K562 (cell line): ENCODE measurements around the gene SRGAP3. TPM values are rescaled to one million over a fixed set of nuclear protein-coding genes. Genes with fewer than 3 reads are reported as not detected.

Experiments
- ATAC-seq: fragments of 200-7000 bp; cut with Tn5 transposase; 3 replicates; pipeline ENCODE4 v1.9.1; 2020; ENCODE audit warnings: moderate library complexity
- BruUV-seq: library from RNA; stranded (reverse); fragments of 400-500 nt; replicated peaks from 2 replicates; lab custom pipeline; 2021; lab: Mats Ljungman, UMichigan
- CTCF ChIA-PET: fragments of 300-600 bp; formaldehyde crosslinking; extraction: SDS; loops from one replicate; lab custom pipeline; 2021; ENCODE audit warnings: low intra/inter-chr PET ratio; lab: Yijun Ruan, JAX
- POLR2A ChIA-PET: fragments of 300-600, 350-650 bp; sonication (Branson Sonifier 250); formaldehyde crosslinking; extraction: SDS; loops from one replicate; lab custom pipeline; 2021; ENCODE audit warnings: antibody characterized with exemption, inconsistent platforms; lab: Yijun Ruan, JAX
- DNase-seq, 4 experiments: peaks; one replicate each; pipeline versions ENCODE4 v3.0.0 to v3.0.0-alpha.2; 2011 to 2018; ENCODE audit warnings: low spot score in 3 of 4, mixed read lengths in 3 of 4; ENCODE audit errors: extremely low read depth in 1 of 4
- FAIRE-seq: peaks from 2 replicates; lab custom pipeline; 2011; peaks lifted over from hg19 to GRCh38; lab: Jason Lieb, UNC
- H2AFZ ChIP-seq: 2 replicates; pipeline ENCODE4 v1.6.0; 2011; ENCODE audit warnings: low read depth, low read length, control low read depth, inconsistent platforms
- H3K27ac ChIP-seq: fragments of 200-600 bp; 3 replicates; pipeline ENCODE4 v1.8.0; 2011; ENCODE audit warnings: low read depth, mild to moderate bottlenecking, control low read depth, inconsistent platforms, low read length, moderate library complexity, mixed read lengths; ENCODE audit errors: extremely low read depth
- H3K27me3 ChIP-seq, 2 experiments: fragments of 300-600 bp in 1 of 2; 2 replicates in 1 of 2; 3 replicates in 1 of 2; pipeline versions ENCODE4 v1.6.0 to v1.8.0; 2011; ENCODE audit warnings: inconsistent platforms in 2 of 2, low read length in 2 of 2, mild to moderate bottlenecking in 1 of 2, mixed read lengths in 1 of 2, moderate library complexity in 1 of 2; ENCODE audit not compliant: control insufficient read depth in 2 of 2, insufficient read depth in 2 of 2
- H3K36me3 ChIP-seq: fragments of 300-600 bp; 3 replicates; pipeline ENCODE4 v1.8.0; 2011; ENCODE audit warnings: mild to moderate bottlenecking, low read length, inconsistent platforms; ENCODE audit not compliant: control insufficient read depth, insufficient read depth
- H3K4me1 ChIP-seq, 2 experiments: fragments of 200-600 bp in 1 of 2; replicated peaks in 1 of 2; 2 replicates in 1 of 2; 3 replicates in 1 of 2; pipeline versions ENCODE4 v1.5.1 to v1.8.0; 2011; ENCODE audit warnings: inconsistent platforms in 2 of 2, low read length in 2 of 2, mild to moderate bottlenecking in 1 of 2, mixed read lengths in 1 of 2, moderate library complexity in 1 of 2; ENCODE audit not compliant: control insufficient read depth in 2 of 2, insufficient read depth in 2 of 2
- H3K4me2 ChIP-seq: 2 replicates; pipeline ENCODE4 v1.6.1; 2011; ENCODE audit warnings: low read length, control low read depth, inconsistent platforms, mixed read lengths; ENCODE audit not compliant: insufficient read depth
- H3K4me3 ChIP-seq: fragments of 200-600 bp; sonication (generic), shearing (Covaris generic); 2 replicates; pipeline ENCODE4 v1.5.1; 2016; ENCODE audit warnings: control low read depth, inconsistent platforms
- H3K79me2 ChIP-seq: fragments of 200-600 bp; 3 replicates; pipeline ENCODE4 v1.8.0; 2011; ENCODE audit warnings: low read length, inconsistent platforms; ENCODE audit not compliant: control insufficient read depth, insufficient read depth
- H3K9ac ChIP-seq, 2 experiments: 2 replicates each; pipeline versions ENCODE4 v1.6.0 to v1.6.1; 2011; ENCODE audit warnings: low read depth in 2 of 2, low read length in 2 of 2, control low read depth in 1 of 2, inconsistent platforms in 1 of 2, mild to moderate bottlenecking in 1 of 2, mixed read lengths in 1 of 2; ENCODE audit not compliant: insufficient read depth in 1 of 2
- H3K9me1 ChIP-seq: one replicate; pipeline ENCODE4 v1.6.0; 2011; ENCODE audit warnings: inconsistent platforms, mild to moderate bottlenecking, low read length, moderate library complexity; ENCODE audit not compliant: control insufficient read depth, insufficient read depth
- H3K9me3 ChIP-seq: replicated peaks from 2 replicates; pipeline ENCODE4 v1.5.1; 2011; ENCODE audit warnings: low read depth, low read length, inconsistent platforms; ENCODE audit not compliant: control insufficient read depth, insufficient read depth
- H4K20me1 ChIP-seq: replicated peaks from 2 replicates; pipeline ENCODE4 v1.6.1; 2011; ENCODE audit warnings: low read length, inconsistent platforms, mixed read lengths; ENCODE audit not compliant: control insufficient read depth, insufficient read depth
- ATF1 ChIP-seq, 2 experiments: fragments of 450-650 bp in 1 of 2; IDR thresholded peaks; 2 replicates each; pipeline ENCODE4 v1.6.1; 2016; ENCODE audit warnings: missing compliant biosample characterization in 1 of 2, missing genetic modification characterization in 1 of 2
- EP400 ChIP-seq: fragments of 450-650 bp; IDR thresholded peaks from 2 replicates; pipeline ENCODE4 v1.6.1; 2017; ENCODE audit warnings: antibody characterized with exemption, mild to moderate bottlenecking, moderate library complexity
- FOS ChIP-seq: IDR thresholded peaks from 3 replicates; pipeline ENCODE4 v1.6.1; 2011; ENCODE audit not compliant: insufficient read length; ENCODE audit errors: extremely low read depth
- HCFC1 ChIP-seq: IDR thresholded peaks from 2 replicates; pipeline ENCODE4 v1.6.1; 2012; ENCODE audit warnings: low read depth, low read length, improper control_type of control experiment
- SMARCC2 ChIP-seq: fragments of 450-650 bp; IDR thresholded peaks from 2 replicates; pipeline ENCODE4 v1.6.1; 2017; ENCODE audit warnings: antibody characterized with exemption, moderate library complexity, mild to moderate bottlenecking, low read depth
- ZNF764 ChIP-seq: fragments of 250-450 bp; sonication (Bioruptor Pico); IDR thresholded peaks from 2 replicates; pipeline ENCODE4 v1.4.0; 2020; ENCODE audit warnings: low read depth, mild to moderate bottlenecking, moderate library complexity
- WGBS: fragments of 100-300 bp; shearing (Covaris generic); methylation state at CpG from one replicate; pipeline ENCODE4 v1.1.6; 2016; ENCODE audit warnings: low coverage, mixed read lengths; ENCODE audit not compliant: insufficient coverage; ENCODE audit errors: missing lambda C conversion rate; 5-methylcytosine and 5-hydroxymethylcytosine counted together
- in situ Hi-C: fragments of 300-500 bp; cut with MboI; formaldehyde crosslinking; loops from 4 replicates; pipeline ENCODE4 v1.15.0; 2018; ENCODE audit warnings: inconsistent platforms, mixed read lengths
- intact Hi-C: fragments of 100-400 bp; cut with micrococcal nuclease; formaldehyde crosslinking; loops from 2 replicates; pipeline ENCODE4 v1.14.2; 2022
- polyA plus RNA-seq, 8 experiments: library from polyadenylated mRNA; depleted of rRNA in 4 of 8; stranded (reverse) in 5 of 8; unstranded in 3 of 8; fragments of >200 nt; fragmentation: Nextera tagmentation in 2 of 8; fragmentation: Illumina TruSeq in 1 of 8; extraction: Ambion mirVana in 2 of 8; extraction: Trizol in 1 of 8; gene quantifications; 2 replicates each; pipeline versions ENCODE4 v1.2.1 to v1.2.3, GENCODE V29; 2011 to 2014; ENCODE audit warnings: inconsistent platforms in 1 of 8, missing spikeins in 1 of 8
- total RNA-seq, 7 experiments: library from RNA; depleted of rRNA in 6 of 7; stranded (reverse); fragments of >200 nt in 6 of 7; fragmentation: Illumina TruSeq in 2 of 7; extraction: Trizol in 2 of 7; gene quantifications; 2 replicates each; pipeline versions ENCODE4 v1.2.1 to v1.2.3, GENCODE V29; 2011 to 2021; ENCODE audit warnings: low replicate concordance in 1 of 7
- TF ChIP-seq, protein P1 (sequence below): fragments of 150-350 bp; IDR thresholded peaks from 2 replicates; pipeline ENCODE4 v1.6.1; 2014; ENCODE audit warnings: low read depth, mild to moderate bottlenecking, low read length, borderline replicate concordance

SRGAP3 gene
- total and polyA plus RNA-seq, 9 of the 15 experiments (the other 6 are each of a cell fraction or from before 2014, with no cell fraction given), result 0.11 to 0.85 (median 0.35) TPM; not detected in 2

DNA sequence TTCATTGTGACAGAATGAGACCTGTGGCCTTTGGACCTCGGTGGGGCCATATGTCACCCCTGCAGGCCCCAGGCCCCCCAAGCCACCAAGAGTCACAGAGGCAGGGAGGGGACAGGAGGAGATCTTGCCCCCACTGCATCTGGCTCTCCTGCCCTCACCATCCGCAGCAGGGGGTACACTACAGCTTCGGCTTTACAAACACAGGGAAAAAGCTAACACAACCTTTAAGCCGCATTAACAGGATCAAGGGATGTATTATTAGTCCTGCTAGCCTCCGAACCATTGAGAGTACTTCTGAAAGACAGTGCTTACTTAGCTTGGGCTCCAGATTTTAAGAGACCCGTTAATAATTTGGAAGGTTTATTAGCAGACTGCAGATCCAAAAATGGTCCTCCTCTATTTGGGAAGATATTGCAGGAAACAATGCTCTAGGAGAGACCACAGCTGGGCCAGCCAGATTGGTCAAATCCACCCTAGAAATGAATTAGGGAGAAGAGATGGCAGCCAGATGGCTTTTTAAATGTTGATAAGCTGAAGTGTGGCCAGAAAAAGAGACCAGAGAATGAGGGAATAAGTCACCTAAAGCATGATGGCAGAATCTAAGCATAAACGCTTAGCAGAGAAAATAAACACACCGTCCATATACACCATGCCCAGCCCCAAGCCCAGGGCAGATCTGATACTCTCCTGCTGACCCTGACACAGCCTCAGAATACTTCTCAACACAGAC is 31.5 kb downstream of the SRGAP3 start:
- H3K9ac ChIP-seq, result no peak overlapping the region
- TF ChIP-seq, protein P1, sequence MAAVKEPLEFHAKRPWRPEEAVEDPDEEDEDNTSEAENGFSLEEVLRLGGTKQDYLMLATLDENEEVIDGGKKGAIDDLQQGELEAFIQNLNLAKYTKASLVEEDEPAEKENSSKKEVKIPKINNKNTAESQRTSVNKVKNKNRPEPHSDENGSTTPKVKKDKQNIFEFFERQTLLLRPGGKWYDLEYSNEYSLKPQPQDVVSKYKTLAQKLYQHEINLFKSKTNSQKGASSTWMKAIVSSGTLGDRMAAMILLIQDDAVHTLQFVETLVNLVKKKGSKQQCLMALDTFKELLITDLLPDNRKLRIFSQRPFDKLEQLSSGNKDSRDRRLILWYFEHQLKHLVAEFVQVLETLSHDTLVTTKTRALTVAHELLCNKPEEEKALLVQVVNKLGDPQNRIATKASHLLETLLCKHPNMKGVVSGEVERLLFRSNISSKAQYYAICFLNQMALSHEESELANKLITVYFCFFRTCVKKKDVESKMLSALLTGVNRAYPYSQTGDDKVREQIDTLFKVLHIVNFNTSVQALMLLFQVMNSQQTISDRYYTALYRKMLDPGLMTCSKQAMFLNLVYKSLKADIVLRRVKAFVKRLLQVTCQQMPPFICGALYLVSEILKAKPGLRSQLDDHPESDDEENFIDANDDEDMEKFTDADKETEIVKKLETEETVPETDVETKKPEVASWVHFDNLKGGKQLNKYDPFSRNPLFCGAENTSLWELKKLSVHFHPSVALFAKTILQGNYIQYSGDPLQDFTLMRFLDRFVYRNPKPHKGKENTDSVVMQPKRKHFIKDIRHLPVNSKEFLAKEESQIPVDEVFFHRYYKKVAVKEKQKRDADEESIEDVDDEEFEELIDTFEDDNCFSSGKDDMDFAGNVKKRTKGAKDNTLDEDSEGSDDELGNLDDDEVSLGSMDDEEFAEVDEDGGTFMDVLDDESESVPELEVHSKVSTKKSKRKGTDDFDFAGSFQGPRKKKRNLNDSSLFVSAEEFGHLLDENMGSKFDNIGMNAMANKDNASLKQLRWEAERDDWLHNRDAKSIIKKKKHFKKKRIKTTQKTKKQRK, result no peak
- TF ChIP-seq SMARCC2, result no peak
- no peak for TF ChIP-seq ATF1 (CRISPR knock-in tag; IDR thresholded peaks at IDR 0.05)
- no peak for TF ChIP-seq ATF1 (tag; IDR thresholded peaks at IDR 0.05)
- TF ChIP-seq HCFC1, result no peak
- TF ChIP-seq FOS, result no peak
- TF ChIP-seq EP400, result no peak
- TF ChIP-seq ZNF764, result no peak
- intact Hi-C loops (no loop called here), in situ Hi-C loops (no loop called here)
- no peak overlapping the region for H3K4me3 ChIP-seq
- no peaks in the 10 kb centered on the region for H3K9me3 ChIP-seq
- DNase-seq (no peak), FAIRE-seq (no peak), ATAC-seq (no peak)
- H3K27ac ChIP-seq, result no peak overlapping the region
- no peak overlapping the region for H3K4me2 ChIP-seq
- ChIA-PET CTCF (no interaction called here), POLR2A (no interaction called here)
- peaks cover 35 to 54% of the 10 kb centered on the region in 2 experiments for H3K27me3 ChIP-seq
- 0% methylated on average over 8 of the region's 8 CpGs for WGBS
- H4K20me1 ChIP-seq, result 0 out of 2 replicates have a peak, but pooled peaks cover 6% of the 10 kb centered on the region
- no peaks in the 10 kb centered on the region for H3K9me1 ChIP-seq
- no peaks in the 10 kb centered on the region for H3K4me1 ChIP-seq
- H3K79me2 ChIP-seq, result no peaks in the 10 kb centered on the region
- no peaks in the 10 kb centered on the region for H3K36me3 ChIP-seq
- no TSS peak for BruUV-seq
- no peak overlapping the region for H2AFZ ChIP-seq
